CD4-positive, alpha-beta T cell treated with Interleukin-15 for 1 hour (primary cell): ENCODE measurements around the gene AP1M2.
"Not testable (repeated sequence)": the region's sequence is repeated elsewhere in the genome, so short reads cannot be mapped to it uniquely, and the experiment has no call there.

Experiments
- DNase-seq: peaks from one replicate; pipeline ENCODE4 v3.0.0-alpha.2; 2020

AP1M2 gene

GRCh38 chr19:10533646-10534386 is 53.3 kb downstream of the AP1M2 start:
- no peak for DNase-seq

GRCh38 chr19:10532457-10532856 is 54.7 kb downstream of the AP1M2 start:
- DNase-seq: no peak

- DNase-seq: not testable (repeated sequence)
These were observed 60.2 kb downstream of the AP1M2 start for GRCh38 chr19:10526887-10527286.

- DNase-seq: no peak
These were observed 61.5 kb downstream of the AP1M2 start for GRCh38 chr19:10525636-10526035.

GRCh38 chr19:10523135-10523636 is 63.9 kb downstream of the AP1M2 start:
- DNase-seq: peak; percentile 24
